IPS-18c (cell line): Measurements from ENCODE around the gene ARMC7.
"Not testable (repeated sequence)": the region's sequence is repeated elsewhere in the genome, so short reads cannot be mapped to it uniquely, and the experiment has no call there.

Source experiments
- H3K4me3 ChIP-seq: 2 replicates; pipeline ENCODE4 v1.7.0; 2013; ENCODE audit warnings: low read depth, mild to moderate bottlenecking, low read length, moderate library complexity; ENCODE audit not compliant: insufficient read depth
- H3K9me3 ChIP-seq: one replicate; pipeline ENCODE4 v1.6.1; 2013; ENCODE audit warnings: mild to moderate bottlenecking, low read length, moderate library complexity; ENCODE audit not compliant: control insufficient read depth, insufficient read depth

Gene ARMC7

GRCh38 chr17:75155191-75155601 is 45.4 kb downstream of the ARMC7 start:
- H3K4me3 ChIP-seq: peak overlapping the region; percentile 9

GRCh38 chr17:75158480-75158879 is 48.7 kb downstream of the ARMC7 start:
- H3K4me3 ChIP-seq, H3K9me3 ChIP-seq: not testable (repeated sequence)

More at GRCh38 chr17:75155191-75155601, 45.4 kb downstream of the ARMC7 start:
- H3K9me3 ChIP-seq: no peaks in the 10 kb centered on the region

- H3K4me3 ChIP-seq: no peak overlapping the region
- no peaks in the 10 kb centered on the region for H3K9me3 ChIP-seq
Observed at GRCh38 chr17:75159196-75160031, 49.6 kb downstream of the ARMC7 start.

- Histone ChIP-seq H3K4me3 (no peak overlapping the region), H3K9me3 (no peaks in the 10 kb centered on the region)
Observed at GRCh38 chr17:75160211-75160610, 50.4 kb downstream of the ARMC7 start.

- Histone ChIP-seq H3K9me3 (no peaks in the 10 kb centered on the region), H3K4me3 (no peak overlapping the region)
Observed at GRCh38 chr17:75163074-75163473, 53.3 kb downstream of the ARMC7 start.

- H3K4me3 ChIP-seq, H3K9me3 ChIP-seq: not testable (repeated sequence)
Observed at GRCh38 chr17:75164606-75165005, 54.8 kb downstream of the ARMC7 start.

- no peak overlapping the region for H3K4me3 ChIP-seq
- no peaks in the 10 kb centered on the region for H3K9me3 ChIP-seq
Observed at GRCh38 chr17:75168998-75169397, 59.2 kb downstream of the ARMC7 start.

- H3K9me3 ChIP-seq: no peaks in the 10 kb centered on the region
- no peak overlapping the region for H3K4me3 ChIP-seq
Observed at GRCh38 chr17:75173526-75173925, 63.8 kb downstream of the ARMC7 start.

- Histone ChIP-seq H3K4me3 (no peak overlapping the region), H3K9me3 (no peaks in the 10 kb centered on the region)
Observed at GRCh38 chr17:75174996-75175395, 65.2 kb downstream of the ARMC7 start.

- Histone ChIP-seq H3K9me3 (no peaks in the 10 kb centered on the region), H3K4me3 (no peak overlapping the region)
Observed at GRCh38 chr17:75176625-75177024, 66.9 kb downstream of the ARMC7 start.

- Histone ChIP-seq H3K9me3 (no peaks in the 10 kb centered on the region), H3K4me3 (no peak overlapping the region)
Observed at GRCh38 chr17:75178453-75178852, 68.7 kb downstream of the ARMC7 start.
